PC-3 (cell line): ENCODE measurements around the gene ZNF423.

Experiments used
- CTCF ChIP-seq: fragments of 300-600 bp; sonication (generic); conservative IDR thresholded peaks from 2 replicates; pipeline ENCODE4 v1.5.1; 2017; ENCODE audit warnings: antibody characterized with exemption, low read depth, mild to moderate bottlenecking, low read length
- EZH2 ChIP-seq: fragments of 300-600 bp; sonication (generic); IDR thresholded peaks from one replicate; pipeline ENCODE4 v1.6.1; 2017; ENCODE audit warnings: antibody characterized with exemption, mild to moderate bottlenecking, low read length; ENCODE audit not compliant: unreplicated experiment

- TF ChIP-seq CTCF, result no peak
- no peak for TF ChIP-seq EZH2
These were observed 399.1 kb downstream of the ZNF423 start for GRCh38 chr16:49456763-49457162.
